ENCODE measurements around the gene EMILIN1. TPM values are rescaled to one million over a fixed set of nuclear protein-coding genes. Genes with fewer than 3 reads are reported as not detected.

Gene EMILIN1
- total and polyA plus RNA-seq, 10 of the 15 experiments (the other 5 are each of a cell fraction or from before 2014, with no cell fraction given), result 0.01 to 2.3 (median 1.2) TPM; not detected in 2

DNA sequence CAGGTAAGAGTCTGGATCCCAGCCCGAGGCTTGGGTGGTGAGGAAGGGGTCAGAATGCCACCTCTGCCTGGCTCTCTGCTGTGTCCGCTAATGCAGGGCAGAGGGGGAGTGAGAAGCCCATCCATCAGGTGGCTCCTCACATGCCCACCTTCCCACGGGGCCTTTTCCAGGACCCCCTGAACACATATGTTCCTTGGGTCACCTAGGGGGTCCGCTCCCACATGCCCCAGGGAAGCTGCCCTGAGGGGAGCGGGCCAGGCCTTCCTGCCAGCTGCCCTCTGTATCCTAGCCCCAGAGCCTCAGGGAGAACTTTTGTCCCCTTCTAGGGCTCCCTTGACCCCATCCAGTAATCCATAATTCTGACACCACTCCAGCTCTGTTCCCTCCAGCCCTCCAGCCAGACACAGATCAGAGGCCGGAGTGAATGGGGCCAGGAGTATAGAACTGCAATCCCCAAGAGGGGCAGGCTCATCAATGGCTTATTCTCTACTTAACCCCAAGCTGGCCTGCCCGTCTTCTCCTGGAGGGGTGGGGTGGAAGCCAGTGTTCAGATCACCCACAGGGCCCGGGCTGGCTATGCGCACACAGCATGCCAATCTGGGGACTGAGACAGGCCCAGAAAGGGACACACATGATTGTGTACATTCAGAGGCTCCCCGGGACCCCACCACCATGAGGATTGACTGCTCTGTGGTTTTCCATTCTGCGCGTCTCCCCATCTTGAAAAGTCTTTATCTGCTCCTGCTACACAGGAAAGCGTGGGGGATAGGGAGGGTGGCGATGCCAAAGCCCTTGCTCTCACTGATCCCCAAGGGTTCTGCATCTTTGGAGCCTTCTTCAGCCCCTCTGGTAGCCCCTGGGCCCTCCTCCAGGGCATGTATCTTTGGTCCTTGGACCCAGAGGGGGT lies 1.1 kb downstream of the EMILIN1 start:
- intact Hi-C loops (cut with micrococcal nuclease; ENCODE audit: unreplicated experiment), result loop anchor here (2.0 kb wide), 1 partner anchor 47 kb away; the partner anchor contains the start of gene TMEM214
- TF ChIP-seq MYB (IDR thresholded peaks at IDR 0.05; ENCODE audit: borderline replicate concordance, low read depth, low read length) (no peak), ZNF207 (IDR thresholded peaks at IDR 0.05; ENCODE audit: borderline replicate concordance) (no peak), KLF5 (IDR thresholded peaks at IDR 0.05; ENCODE audit: partially characterized antibody) (no peak)
- Histone ChIP-seq H3K36me3 (ENCODE audit: control insufficient read depth in 2 of 2, insufficient read depth in 2 of 2, low read length in 1 of 2) (no peaks in the 10 kb centered on the region), H2AFZ (ENCODE audit: control insufficient read depth, low read depth, low read length) (no peak overlapping the region), H4K20me1 (ENCODE audit: control insufficient read depth, insufficient read depth) (no peaks in the 10 kb centered on the region), H3K4me2 (ENCODE audit: control insufficient read depth, insufficient read depth) (no peak overlapping the region), H3K4me3 (no peak overlapping the region), H3K9me3 (replicated peaks; ENCODE audit: control insufficient read depth, insufficient read depth, low read length) (no peaks in the 10 kb centered on the region), H3K27me3 (replicated peaks in 1 of 2; ENCODE audit: control insufficient read depth in 2 of 2, insufficient read depth in 2 of 2, low read length in 1 of 2) (no peaks in the 10 kb centered on the region), H3K79me2 (ENCODE audit: control insufficient read depth, insufficient read depth, low read length) (no peaks in the 10 kb centered on the region), H3K4me1 (ENCODE audit: control insufficient read depth, insufficient read depth, low read length) (peaks cover 38% of the 10 kb centered on the region), H3K27ac (ENCODE audit: control insufficient read depth, insufficient read depth) (no peak overlapping the region), H3K9ac (ENCODE audit: control insufficient read depth, insufficient read depth, low read length) (no peak overlapping the region)
- no TSS peak for BruUV-seq (replicated peaks)
- ChIA-PET CTCF (no interaction called here), POLR2A (interaction anchor here (4.9 kb wide), 1 partner anchor 29 kb away, joined by 27 read pairs; the partner anchor contains the start of gene AGBL5), RAD21 (ENCODE audit: unreplicated experiment) (no interaction called here), SMC1A (ENCODE audit: uncharacterized antibody, unreplicated experiment) (no interaction called here)
- ATAC-seq (no peak), DNase-seq (ENCODE audit: low read depth, low spot score) (no peak), FAIRE-seq (no peak)
- in situ Hi-C loops (cut with MboI), result loop anchor here (10.0 kb wide), 1 partner anchor 115 kb away; no protein-coding TSS in a partner anchor
- whole genome bisulfite sequencing (ENCODE audit: insufficient coverage, insufficient replicate concordance, low lambda C conversion rate, missing lambda C conversion rate), result 73% methylated on average over 14 of the region's 14 CpGs

DNA sequence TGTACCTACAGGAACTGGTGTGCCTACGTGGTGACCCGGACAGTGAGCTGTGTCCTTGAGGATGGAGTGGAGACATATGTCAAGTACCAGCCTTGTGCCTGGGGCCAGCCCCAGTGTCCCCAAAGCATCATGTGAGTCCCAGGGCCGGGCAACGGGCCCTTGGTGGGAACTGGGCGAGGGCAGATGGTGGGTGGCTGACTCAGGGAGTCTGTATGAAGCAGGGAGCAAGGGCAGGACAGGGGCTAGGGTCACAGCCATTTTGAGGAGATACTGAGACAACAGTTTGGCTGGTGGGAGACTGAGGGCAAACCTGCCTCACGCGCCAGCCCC lies 1.7 kb downstream of the EMILIN1 start:
- H4K20me1 ChIP-seq (ENCODE audit: control insufficient read depth, insufficient read depth), result no peaks in the 10 kb centered on the region
- no peak for FAIRE-seq
- H3K79me2 ChIP-seq (ENCODE audit: control insufficient read depth, insufficient read depth, low read length), result no peaks in the 10 kb centered on the region
- no peaks in the 10 kb centered on the region for H3K9me3 ChIP-seq (replicated peaks; ENCODE audit: control insufficient read depth, insufficient read depth, low read length)
- H3K27ac ChIP-seq (ENCODE audit: control insufficient read depth, insufficient read depth), result no peak overlapping the region
- H3K4me3 ChIP-seq, result no peak overlapping the region
- ChIA-PET SMC1A (ENCODE audit: uncharacterized antibody, unreplicated experiment) (no interaction called here), CTCF (interaction anchor here (8.6 kb wide), 1 partner anchor 118 kb away, joined by 85 read pairs; no protein-coding TSS in a partner anchor), POLR2A (interaction anchor here (0.7 to 4.9 kb wide), 2 partner anchors 18 to 30 kb away, joined by 3 to 27 read pairs; partner anchors contain the start of gene AGBL5), RAD21 (ENCODE audit: unreplicated experiment) (no interaction called here)
- no peak overlapping the region for H3K4me2 ChIP-seq (ENCODE audit: control insufficient read depth, insufficient read depth)
- WGBS (ENCODE audit: insufficient coverage, insufficient replicate concordance, low lambda C conversion rate, missing lambda C conversion rate), result 95% methylated on average over 7 of the region's 7 CpGs
- intact Hi-C loops (cut with micrococcal nuclease; ENCODE audit: unreplicated experiment) (loop anchor here (2.0 kb wide), 1 partner anchor 47 kb away; the partner anchor contains the start of gene TMEM214), in situ Hi-C loops (cut with MboI) (loop anchor here (10.0 kb wide), 1 partner anchor 115 kb away; no protein-coding TSS in a partner anchor)
- BruUV-seq (replicated peaks), result no TSS peak
- no peak overlapping the region for H2AFZ ChIP-seq (ENCODE audit: control insufficient read depth, low read depth, low read length)
- peaks cover 34% of the 10 kb centered on the region for H3K4me1 ChIP-seq (ENCODE audit: control insufficient read depth, insufficient read depth, low read length)
- DNase-seq (ENCODE audit: low read depth, low spot score), result no peak
- H3K9ac ChIP-seq (ENCODE audit: control insufficient read depth, insufficient read depth, low read length), result no peak overlapping the region
- H3K27me3 ChIP-seq (replicated peaks in 1 of 2; ENCODE audit: control insufficient read depth in 2 of 2, insufficient read depth in 2 of 2, low read length in 1 of 2), result no peaks in the 10 kb centered on the region
- no peaks in the 10 kb centered on the region for H3K36me3 ChIP-seq (ENCODE audit: control insufficient read depth in 2 of 2, insufficient read depth in 2 of 2, low read length in 1 of 2)
- ATAC-seq, result no peak
- TF ChIP-seq RUNX3 (IDR thresholded peaks at IDR 0.05; ENCODE audit: low read length) (no peak), NRF1 (conservative IDR thresholded peaks at IDR 0.05; ENCODE audit: low read depth, low read length) (no peak), NR2C2 (IDR thresholded peaks at IDR 0.05; ENCODE audit: borderline replicate concordance, control insufficient read depth, insufficient read length, low read depth) (no peak), MTA3 (IDR thresholded peaks at IDR 0.05; ENCODE audit: borderline replicate concordance, low read length) (no peak), SREBF1 (IDR thresholded peaks at IDR 0.05; ENCODE audit: low read length) (no peak), NR2F1 (conservative IDR thresholded peaks at IDR 0.05) (no peak)
- TF ChIP-seq, protein P1, sequence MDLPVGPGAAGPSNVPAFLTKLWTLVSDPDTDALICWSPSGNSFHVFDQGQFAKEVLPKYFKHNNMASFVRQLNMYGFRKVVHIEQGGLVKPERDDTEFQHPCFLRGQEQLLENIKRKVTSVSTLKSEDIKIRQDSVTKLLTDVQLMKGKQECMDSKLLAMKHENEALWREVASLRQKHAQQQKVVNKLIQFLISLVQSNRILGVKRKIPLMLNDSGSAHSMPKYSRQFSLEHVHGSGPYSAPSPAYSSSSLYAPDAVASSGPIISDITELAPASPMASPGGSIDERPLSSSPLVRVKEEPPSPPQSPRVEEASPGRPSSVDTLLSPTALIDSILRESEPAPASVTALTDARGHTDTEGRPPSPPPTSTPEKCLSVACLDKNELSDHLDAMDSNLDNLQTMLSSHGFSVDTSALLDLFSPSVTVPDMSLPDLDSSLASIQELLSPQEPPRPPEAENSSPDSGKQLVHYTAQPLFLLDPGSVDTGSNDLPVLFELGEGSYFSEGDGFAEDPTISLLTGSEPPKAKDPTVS (IDR thresholded peaks at IDR 0.05; ENCODE audit: low read depth, low read length), result no peak
- TF ChIP-seq, protein P2, sequence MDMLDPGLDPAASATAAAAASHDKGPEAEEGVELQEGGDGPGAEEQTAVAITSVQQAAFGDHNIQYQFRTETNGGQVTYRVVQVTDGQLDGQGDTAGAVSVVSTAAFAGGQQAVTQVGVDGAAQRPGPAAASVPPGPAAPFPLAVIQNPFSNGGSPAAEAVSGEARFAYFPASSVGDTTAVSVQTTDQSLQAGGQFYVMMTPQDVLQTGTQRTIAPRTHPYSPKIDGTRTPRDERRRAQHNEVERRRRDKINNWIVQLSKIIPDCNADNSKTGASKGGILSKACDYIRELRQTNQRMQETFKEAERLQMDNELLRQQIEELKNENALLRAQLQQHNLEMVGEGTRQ (IDR thresholded peaks at IDR 0.05; ENCODE audit: borderline replicate concordance, low read depth, low read length), result no peak
- TF ChIP-seq, protein P3, sequence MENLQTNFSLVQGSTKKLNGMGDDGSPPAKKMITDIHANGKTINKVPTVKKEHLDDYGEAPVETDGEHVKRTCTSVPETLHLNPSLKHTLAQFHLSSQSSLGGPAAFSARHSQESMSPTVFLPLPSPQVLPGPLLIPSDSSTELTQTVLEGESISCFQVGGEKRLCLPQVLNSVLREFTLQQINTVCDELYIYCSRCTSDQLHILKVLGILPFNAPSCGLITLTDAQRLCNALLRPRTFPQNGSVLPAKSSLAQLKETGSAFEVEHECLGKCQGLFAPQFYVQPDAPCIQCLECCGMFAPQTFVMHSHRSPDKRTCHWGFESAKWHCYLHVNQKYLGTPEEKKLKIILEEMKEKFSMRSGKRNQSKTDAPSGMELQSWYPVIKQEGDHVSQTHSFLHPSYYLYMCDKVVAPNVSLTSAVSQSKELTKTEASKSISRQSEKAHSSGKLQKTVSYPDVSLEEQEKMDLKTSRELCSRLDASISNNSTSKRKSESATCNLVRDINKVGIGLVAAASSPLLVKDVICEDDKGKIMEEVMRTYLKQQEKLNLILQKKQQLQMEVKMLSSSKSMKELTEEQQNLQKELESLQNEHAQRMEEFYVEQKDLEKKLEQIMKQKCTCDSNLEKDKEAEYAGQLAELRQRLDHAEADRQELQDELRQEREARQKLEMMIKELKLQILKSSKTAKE (IDR thresholded peaks at IDR 0.05; ENCODE audit: low read depth, poor library complexity, severe bottlenecking), result no peak

Measured in GM12878 (cell line).